Neural crest cell (in vitro differentiated cells): ENCODE measurements around the gene EXOC3. TPM values are rescaled to one million over a fixed set of nuclear protein-coding genes. Genes with fewer than 3 reads are reported as not detected.

ENCODE experiments used
- DNase-seq: peaks from one replicate; pipeline ENCODE4 v3.0.0; 2021; ENCODE audit warnings: low read depth, mixed read lengths, low spot score
- H3K27ac Mint-ChIP-seq: one replicate; pipeline ENCODE4 v1.8.0; 2021; ENCODE audit warnings: mild to moderate bottlenecking, mixed read lengths; ENCODE audit not compliant: unreplicated experiment
- H3K27me3 Mint-ChIP-seq: 2 replicates; pipeline ENCODE4 v1.8.0; 2021; ENCODE audit warnings: low read depth, mild to moderate bottlenecking, mixed read lengths
- H3K36me3 Mint-ChIP-seq: 2 replicates; pipeline ENCODE4 v1.8.0; 2021; ENCODE audit warnings: low read depth, mild to moderate bottlenecking, mixed read lengths
- H3K4me1 Mint-ChIP-seq: 2 replicates; pipeline ENCODE4 v1.8.0; 2021; ENCODE audit warnings: mixed read lengths
- H3K4me3 Mint-ChIP-seq: one replicate; pipeline ENCODE4 v1.8.0; 2021; ENCODE audit warnings: mild to moderate bottlenecking, mixed read lengths
- H3K9me3 Mint-ChIP-seq: 2 replicates; pipeline ENCODE4 v1.8.0; 2021; ENCODE audit warnings: mixed read lengths
- CTCF ChIP-seq: fragments of 200-600 bp; sonication (generic); conservative IDR thresholded peaks from 2 replicates; pipeline ENCODE4 v1.5.0; 2021; ENCODE audit warnings: antibody characterized with exemption, mild to moderate bottlenecking
- total RNA-seq: library from RNA; stranded (reverse); gene quantifications from 2 replicates; pipeline ENCODE4 v1.2.1, GENCODE V29; 2021

EXOC3 gene
- total RNA-seq, 1 donor from 2014 or later: 61.3 TPM

- Mint-ChIP-seq H3K36me3 (no peaks in the 10 kb centered on the region), H3K27me3 (no peaks in the 10 kb centered on the region), H3K27ac (peak overlapping the region; percentile 94), H3K4me3 (no peak overlapping the region), H3K9me3 (no peaks in the 10 kb centered on the region), H3K4me1 (peaks cover 26% of the 10 kb centered on the region)
- TF ChIP-seq CTCF: no peak
- DNase-seq: peak; percentile 26
Measured at GRCh38 chr5:415928-416635, 26.9 kb upstream of the EXOC3 start.

GRCh38 chr5:416636-416960, 26.4 kb upstream of the EXOC3 start:
- H3K36me3 Mint-ChIP-seq: no peaks in the 10 kb centered on the region
- H3K9me3 Mint-ChIP-seq: no peaks in the 10 kb centered on the region
- no peak overlapping the region for H3K4me3 Mint-ChIP-seq
- peaks cover 26% of the 10 kb centered on the region for H3K4me1 Mint-ChIP-seq
- TF ChIP-seq CTCF: no peak
- H3K27me3 Mint-ChIP-seq: no peaks in the 10 kb centered on the region
- DNase-seq: no peak
- H3K27ac Mint-ChIP-seq: peak overlapping the region; percentile 83

GRCh38 chr5:417301-418161, 25.4 kb upstream of the EXOC3 start:
- Mint-ChIP-seq H3K27me3 (no peaks in the 10 kb centered on the region), H3K9me3 (no peaks in the 10 kb centered on the region), H3K4me1 (peaks cover 26% of the 10 kb centered on the region), H3K27ac (peak overlapping the region; percentile 35), H3K4me3 (no peak overlapping the region), H3K36me3 (no peaks in the 10 kb centered on the region)
- TF ChIP-seq CTCF: no peak
- no peak for DNase-seq

- DNase-seq: no peak
Measured at GRCh38 chr5:418162-419121, 24.5 kb upstream of the EXOC3 start.

More at GRCh38 chr5:418162-419121, 24.5 kb upstream of the EXOC3 start:
- Mint-ChIP-seq H3K4me3 (no peak overlapping the region), H3K9me3 (no peaks in the 10 kb centered on the region), H3K27ac (no peak overlapping the region), H3K27me3 (no peaks in the 10 kb centered on the region), H3K36me3 (no peaks in the 10 kb centered on the region), H3K4me1 (peaks cover 26% of the 10 kb centered on the region)
- TF ChIP-seq CTCF: no peak
